OCI-LY1 (cell line): ENCODE data around the gene ADSS2.

Experiments used
- H2AFZ ChIP-seq: fragments of 200-600 bp; sonication (generic), shearing (Covaris generic); 2 replicates; pipeline ENCODE4 v1.6.0; 2014; ENCODE audit warnings: antibody characterized with exemption, mild to moderate bottlenecking, low read length
- H3F3A ChIP-seq: fragments of 200-600 bp; sonication (generic), shearing (Covaris generic); 2 replicates; pipeline ENCODE4 v1.6.0; 2014; ENCODE audit warnings: mild to moderate bottlenecking, antibody characterized with exemption, low read length, moderate library complexity; ENCODE audit not compliant: insufficient read depth
- H3K27ac ChIP-seq: fragments of 200-600 bp; sonication (generic); 2 replicates; pipeline ENCODE4 v1.5.1; 2014; ENCODE audit warnings: low read length, mixed run types, mild to moderate bottlenecking, low read depth; ENCODE audit not compliant: poor library complexity, severe bottlenecking
- H3K27me3 ChIP-seq: fragments of 200-600 bp; sonication (generic); 2 replicates; pipeline ENCODE4 v1.6.0; 2014; ENCODE audit warnings: antibody characterized with exemption, mild to moderate bottlenecking, low read length, moderate library complexity; ENCODE audit not compliant: insufficient read depth
- H3K36me3 ChIP-seq: fragments of 200-600 bp; sonication (generic); 2 replicates; pipeline ENCODE4 v1.6.1; 2014; ENCODE audit warnings: mild to moderate bottlenecking, antibody characterized with exemption, low read length, moderate library complexity, mixed read lengths; ENCODE audit not compliant: insufficient read depth
- H3K4me1 ChIP-seq: fragments of 200-600 bp; sonication (generic); 2 replicates; pipeline ENCODE4 v1.5.1; 2014; ENCODE audit warnings: mild to moderate bottlenecking, low read length, moderate library complexity; ENCODE audit not compliant: insufficient read depth, severe bottlenecking
- H3K4me2 ChIP-seq: fragments of 200-600 bp; sonication (generic), shearing (Covaris generic); 2 replicates; pipeline ENCODE4 v1.6.1; 2014; ENCODE audit warnings: low read length
- H3K4me3 ChIP-seq: fragments of 200-600 bp; sonication (generic); 2 replicates; pipeline ENCODE4 v1.5.1; 2014; ENCODE audit warnings: low read length, low read depth, mild to moderate bottlenecking, mixed read lengths; ENCODE audit not compliant: poor library complexity, severe bottlenecking
- H3K79me2 ChIP-seq: fragments of 200-600 bp; shearing (Covaris generic); 2 replicates; pipeline ENCODE4 v1.6.1; 2016; ENCODE audit warnings: mixed run types, low read length, mixed read lengths; ENCODE audit not compliant: insufficient read depth
- H3K9ac ChIP-seq: fragments of 200-600 bp; sonication (generic), shearing (Covaris generic); 2 replicates; pipeline ENCODE4 v1.6.1; 2014; ENCODE audit warnings: mild to moderate bottlenecking, low read length, mixed read lengths
- H3K9me2 ChIP-seq: fragments of 200-600 bp; sonication (generic), shearing (Covaris generic); 2 replicates; pipeline ENCODE4 v1.6.1; 2014; ENCODE audit warnings: low read depth, mild to moderate bottlenecking, low read length, mixed read lengths
- H3K9me3 ChIP-seq: fragments of 200-600 bp; shearing (Covaris generic); 2 replicates; pipeline ENCODE4 v1.6.1; 2014; ENCODE audit warnings: low read length, mixed read lengths
- H4K20me1 ChIP-seq: fragments of 200-600 bp; sonication (generic), shearing (Covaris generic); 2 replicates; pipeline ENCODE4 v1.6.0; 2016; ENCODE audit warnings: mild to moderate bottlenecking, low read length; ENCODE audit not compliant: insufficient read depth
- EZH2 ChIP-seq: fragments of 200-600 bp; sonication (generic), shearing (Covaris generic); IDR thresholded peaks from 2 replicates; pipeline ENCODE4 v1.8.0; 2017; ENCODE audit warnings: borderline replicate concordance, mixed run types, mild to moderate bottlenecking, antibody characterized with exemption, low read length, moderate library complexity, mixed read lengths
- TF ChIP-seq, protein P1 (sequence below): fragments of 200-600 bp; sonication (generic), shearing (Covaris generic); IDR thresholded peaks from 2 replicates; pipeline ENCODE4 v1.5.1; 2017; ENCODE audit warnings: mild to moderate bottlenecking, antibody characterized with exemption, low read length, moderate library complexity, mixed read lengths

The ADSS2 gene

DNA sequence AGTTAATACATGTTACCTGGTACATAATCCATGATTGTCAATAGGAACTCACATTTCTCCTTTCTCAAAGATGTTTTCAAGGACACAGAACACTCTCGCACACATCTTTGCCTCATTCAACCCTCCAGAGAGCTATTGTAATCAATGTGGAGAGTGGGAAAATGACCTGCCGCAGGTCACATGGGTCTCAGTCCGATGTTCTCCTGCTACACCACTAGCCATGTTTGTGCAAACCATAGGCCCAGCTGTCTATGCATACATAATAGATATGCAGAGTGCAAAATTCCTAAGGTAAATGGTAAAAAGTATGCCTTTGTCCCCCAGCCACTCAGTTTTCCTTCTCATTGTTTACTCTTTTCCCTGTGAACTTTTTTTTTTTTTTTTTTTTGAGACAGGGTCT is 89.2 kb downstream of the ADSS2 start:
- Histone ChIP-seq H3F3A (no peaks in the 10 kb centered on the region), H2AFZ (no peak overlapping the region), H3K27me3 (no peaks in the 10 kb centered on the region), H3K4me2 (no peak overlapping the region), H3K36me3 (no peaks in the 10 kb centered on the region), H3K4me3 (no peak overlapping the region), H3K4me1 (no peaks in the 10 kb centered on the region), H3K79me2 (no peaks in the 10 kb centered on the region), H3K9ac (no peak overlapping the region), H4K20me1 (no peaks in the 10 kb centered on the region), H3K27ac (no peak overlapping the region), H3K9me3 (no peaks in the 10 kb centered on the region; the same call in 1 of the 2 replicates), H3K9me2 (no peaks in the 10 kb centered on the region)
- no peak for TF ChIP-seq EZH2
- TF ChIP-seq, protein P1, sequence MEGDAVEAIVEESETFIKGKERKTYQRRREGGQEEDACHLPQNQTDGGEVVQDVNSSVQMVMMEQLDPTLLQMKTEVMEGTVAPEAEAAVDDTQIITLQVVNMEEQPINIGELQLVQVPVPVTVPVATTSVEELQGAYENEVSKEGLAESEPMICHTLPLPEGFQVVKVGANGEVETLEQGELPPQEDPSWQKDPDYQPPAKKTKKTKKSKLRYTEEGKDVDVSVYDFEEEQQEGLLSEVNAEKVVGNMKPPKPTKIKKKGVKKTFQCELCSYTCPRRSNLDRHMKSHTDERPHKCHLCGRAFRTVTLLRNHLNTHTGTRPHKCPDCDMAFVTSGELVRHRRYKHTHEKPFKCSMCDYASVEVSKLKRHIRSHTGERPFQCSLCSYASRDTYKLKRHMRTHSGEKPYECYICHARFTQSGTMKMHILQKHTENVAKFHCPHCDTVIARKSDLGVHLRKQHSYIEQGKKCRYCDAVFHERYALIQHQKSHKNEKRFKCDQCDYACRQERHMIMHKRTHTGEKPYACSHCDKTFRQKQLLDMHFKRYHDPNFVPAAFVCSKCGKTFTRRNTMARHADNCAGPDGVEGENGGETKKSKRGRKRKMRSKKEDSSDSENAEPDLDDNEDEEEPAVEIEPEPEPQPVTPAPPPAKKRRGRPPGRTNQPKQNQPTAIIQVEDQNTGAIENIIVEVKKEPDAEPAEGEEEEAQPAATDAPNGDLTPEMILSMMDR: no peak

DNA sequence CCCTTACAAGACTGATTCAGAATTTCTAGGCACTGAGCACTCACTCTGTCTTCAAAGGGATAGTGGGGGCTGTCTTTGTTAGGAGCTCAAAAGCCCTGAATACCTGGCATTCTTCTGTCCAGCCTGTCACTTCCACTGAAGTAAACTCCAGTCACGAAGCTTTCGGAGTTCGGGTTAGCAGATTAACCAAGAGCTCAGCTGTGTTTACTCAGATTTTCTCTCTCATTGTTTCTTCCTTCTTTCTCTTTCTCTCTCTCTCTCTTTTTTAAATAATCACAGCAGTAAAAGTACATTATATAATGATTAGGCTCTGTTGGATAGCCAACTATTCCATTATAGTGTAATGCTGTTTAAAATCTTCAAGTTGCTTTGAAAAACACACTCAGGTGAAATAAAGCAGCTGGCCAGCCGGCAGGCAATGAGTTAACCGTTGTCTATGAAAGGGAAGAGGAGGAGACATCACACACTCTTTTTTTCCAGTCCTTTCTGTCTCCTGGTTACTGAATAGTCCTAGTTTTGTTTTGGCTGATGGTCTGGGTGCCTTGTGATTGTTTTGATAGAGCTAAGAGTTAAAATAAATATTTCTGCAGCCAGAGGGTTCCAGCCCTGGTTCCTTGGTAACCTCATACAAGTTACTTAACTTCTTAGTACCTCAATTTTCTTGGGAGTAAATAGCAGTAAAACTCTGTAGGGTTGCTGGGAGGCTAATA is 89.8 kb downstream of the ADSS2 start:
- H3K27ac ChIP-seq: no peak overlapping the region

More for the DNA sequence above, 89.8 kb downstream of the ADSS2 start:
- Histone ChIP-seq H3F3A (no peaks in the 10 kb centered on the region), H4K20me1 (no peaks in the 10 kb centered on the region), H3K9me2 (no peaks in the 10 kb centered on the region), H3K27me3 (no peaks in the 10 kb centered on the region), H3K4me1 (no peaks in the 10 kb centered on the region), H3K4me3 (no peak overlapping the region), H3K4me2 (no peak overlapping the region), H3K9me3 (no peaks in the 10 kb centered on the region; the same call in 1 of the 2 replicates), H3K79me2 (no peaks in the 10 kb centered on the region), H3K36me3 (no peaks in the 10 kb centered on the region), H3K9ac (no peak overlapping the region), H2AFZ (no peak overlapping the region)
- TF ChIP-seq, protein P1: no peak
- TF ChIP-seq EZH2: no peak
